Right atrium auricular region (tissue), 2 donors: ENCODE data around the gene TMEM117. TPM values are rescaled to one million over a fixed set of nuclear protein-coding genes. Genes with fewer than 3 reads are reported as not detected.

Experiments
- DNase-seq: peaks from one replicate; pipeline ENCODE4 v3.0.0-alpha.2; 2019; ENCODE audit warnings: low spot score
- H3K27ac ChIP-seq, 2 donors: fragments of 200-600 bp; sonication (generic); 1 replicate in 1 of 2; 2 replicates in 1 of 2; pipeline ENCODE4 v1.5.1; 2016 to 2019
- H3K27me3 ChIP-seq, 2 donors: fragments of 200-600 bp; sonication (generic); one replicate each; pipeline versions ENCODE4 v1.5.1 to v1.6.0; 2017 to 2019
- H3K36me3 ChIP-seq: fragments of 200-600 bp; sonication (generic); one replicate; pipeline ENCODE4 v1.5.1; 2016
- H3K4me1 ChIP-seq, 2 donors: fragments of 200-600 bp; sonication (generic); one replicate each; pipeline versions ENCODE4 v1.5.1 to v1.6.0; 2017 to 2019
- H3K4me3 ChIP-seq, 2 donors: fragments of 200-600 bp; sonication (generic); 1 replicate in 1 of 2; 2 replicates in 1 of 2; pipeline ENCODE4 v1.5.1; 2017 to 2019; ENCODE audit warnings: mild to moderate bottlenecking in 1 of 2, moderate library complexity in 1 of 2
- H3K9me3 ChIP-seq, 2 donors: fragments of 200-600 bp; sonication (generic); one replicate each; pipeline ENCODE4 v1.5.1; 2019
- total RNA-seq, 2 donors: library from RNA; depleted of rRNA; stranded (reverse); fragments of >200 nt; gene quantifications; one replicate each; pipeline ENCODE4 v1.1.0, GENCODE V29; 2016
- TF ChIP-seq, protein P1 (sequence below), 2 donors: fragments of 200-600 bp; sonication (generic); IDR thresholded peaks; one replicate each; pipeline ENCODE4 v1.5.1; 2019; ENCODE audit warnings: antibody characterized with exemption in 2 of 2

TMEM117 gene
- total RNA-seq, 2 donors from 2014 or later = 10.8 to 24.1 TPM

DNA sequence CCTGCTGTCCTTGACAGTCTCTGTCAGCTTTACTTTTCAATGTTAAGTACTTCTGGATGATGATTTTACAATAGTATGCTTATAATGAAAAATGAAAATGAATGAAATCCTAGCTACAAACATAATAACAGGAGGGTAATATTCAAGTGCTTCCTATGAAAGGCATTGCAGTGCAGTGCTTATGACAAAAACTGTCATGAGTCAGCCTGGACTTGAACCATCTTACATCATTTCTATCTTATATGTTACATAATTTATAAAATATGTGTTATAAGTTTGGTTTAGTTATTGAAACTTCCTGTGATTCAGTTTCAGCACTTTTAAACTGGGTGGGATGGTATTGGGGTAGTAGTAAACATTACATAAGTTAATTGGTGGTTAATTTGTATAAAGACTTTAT lies 451.7 kb downstream of the TMEM117 start:
- TF ChIP-seq, protein P1, sequence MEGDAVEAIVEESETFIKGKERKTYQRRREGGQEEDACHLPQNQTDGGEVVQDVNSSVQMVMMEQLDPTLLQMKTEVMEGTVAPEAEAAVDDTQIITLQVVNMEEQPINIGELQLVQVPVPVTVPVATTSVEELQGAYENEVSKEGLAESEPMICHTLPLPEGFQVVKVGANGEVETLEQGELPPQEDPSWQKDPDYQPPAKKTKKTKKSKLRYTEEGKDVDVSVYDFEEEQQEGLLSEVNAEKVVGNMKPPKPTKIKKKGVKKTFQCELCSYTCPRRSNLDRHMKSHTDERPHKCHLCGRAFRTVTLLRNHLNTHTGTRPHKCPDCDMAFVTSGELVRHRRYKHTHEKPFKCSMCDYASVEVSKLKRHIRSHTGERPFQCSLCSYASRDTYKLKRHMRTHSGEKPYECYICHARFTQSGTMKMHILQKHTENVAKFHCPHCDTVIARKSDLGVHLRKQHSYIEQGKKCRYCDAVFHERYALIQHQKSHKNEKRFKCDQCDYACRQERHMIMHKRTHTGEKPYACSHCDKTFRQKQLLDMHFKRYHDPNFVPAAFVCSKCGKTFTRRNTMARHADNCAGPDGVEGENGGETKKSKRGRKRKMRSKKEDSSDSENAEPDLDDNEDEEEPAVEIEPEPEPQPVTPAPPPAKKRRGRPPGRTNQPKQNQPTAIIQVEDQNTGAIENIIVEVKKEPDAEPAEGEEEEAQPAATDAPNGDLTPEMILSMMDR (IDR thresholded peaks at IDR 0.05) = no peak
- peaks cover 0 to 13% of the 10 kb centered on the region in 2 donors for H3K9me3 ChIP-seq
- H3K27me3 ChIP-seq = no peaks in the 10 kb centered on the region
- no peaks in the 10 kb centered on the region for H3K4me1 ChIP-seq
- no peak for DNase-seq
- no peaks in the 10 kb centered on the region for H3K36me3 ChIP-seq
- H3K27ac ChIP-seq = no peak overlapping the region
- H3K4me3 ChIP-seq = no peak overlapping the region

DNA sequence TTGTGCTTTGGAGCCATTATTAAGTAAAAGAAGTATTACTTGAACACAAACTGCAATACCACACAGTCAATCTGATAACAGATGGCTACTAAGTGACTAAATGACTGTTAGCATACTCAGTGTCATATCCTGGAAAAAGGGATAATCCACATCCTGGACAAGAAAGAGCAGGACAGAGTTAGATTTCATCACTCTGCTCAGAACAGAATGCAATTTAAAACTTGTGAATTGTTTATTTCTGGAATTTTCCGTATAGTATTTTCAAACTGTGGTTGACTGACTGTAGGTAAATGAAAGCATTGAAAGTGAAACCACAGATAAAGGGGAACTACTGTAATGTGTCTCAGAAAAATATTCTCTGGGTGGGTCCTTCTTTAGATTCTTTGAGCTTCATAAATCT lies 458.8 kb downstream of the TMEM117 start:
- no peaks in the 10 kb centered on the region for H3K4me1 ChIP-seq
- no peaks in the 10 kb centered on the region for H3K36me3 ChIP-seq
- no peak overlapping the region for H3K4me3 ChIP-seq
- DNase-seq = no peak
- TF ChIP-seq, protein P1 (IDR thresholded peaks at IDR 0.05) = no peak
- no peaks in the 10 kb centered on the region for H3K27me3 ChIP-seq
- peaks cover 4 to 35% of the 10 kb centered on the region in 2 donors for H3K9me3 ChIP-seq
- H3K27ac ChIP-seq = no peak overlapping the region

DNA sequence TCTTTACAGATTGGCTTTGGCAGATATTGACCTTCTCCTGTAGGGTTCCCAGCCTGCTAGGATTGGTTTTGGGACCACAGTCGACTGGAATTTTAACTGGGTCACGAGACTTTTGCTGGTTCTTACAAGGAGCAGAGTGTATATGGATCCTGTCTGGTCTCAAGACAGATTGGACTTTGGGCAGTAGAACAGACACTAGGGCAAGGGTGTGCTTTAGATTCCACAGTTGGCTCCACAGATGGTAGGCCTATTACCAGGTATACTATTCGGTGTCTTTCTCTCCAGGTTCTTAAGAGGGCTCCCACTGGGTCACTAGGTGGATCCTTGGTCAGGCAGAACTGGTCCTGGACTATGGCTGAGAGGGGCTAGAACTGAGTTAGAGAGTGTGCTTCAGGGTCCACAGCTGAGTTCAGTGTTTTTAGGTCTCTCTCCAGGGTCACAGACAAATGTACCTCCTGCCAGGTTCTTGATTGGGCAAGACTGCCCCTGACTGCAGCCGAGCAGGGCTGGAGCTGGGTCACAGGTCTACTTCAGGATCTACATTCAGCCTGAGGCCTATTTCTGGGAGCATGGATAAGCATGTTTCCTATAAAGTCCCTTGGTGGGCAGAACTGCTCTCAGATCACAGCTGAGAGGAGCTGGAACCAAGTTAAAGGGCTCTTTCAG lies 460.2 kb downstream of the TMEM117 start:
- Histone ChIP-seq H3K9me3 (peaks cover 4 to 22% of the 10 kb centered on the region in 2 donors), H3K4me3 (no peak overlapping the region), H3K36me3 (no peaks in the 10 kb centered on the region), H3K27me3 (no peaks in the 10 kb centered on the region), H3K27ac (no peak overlapping the region), H3K4me1 (no peaks in the 10 kb centered on the region)
- DNase-seq = no peak
- TF ChIP-seq, protein P1 (IDR thresholded peaks at IDR 0.05) = no peak

- Histone ChIP-seq H3K36me3 (no peaks in the 10 kb centered on the region), H3K27ac (no peak overlapping the region), H3K4me3 (no peak overlapping the region), H3K9me3 (peaks cover 4 to 22% of the 10 kb centered on the region in 2 donors), H3K4me1 (no peaks in the 10 kb centered on the region), H3K27me3 (no peaks in the 10 kb centered on the region)
- TF ChIP-seq, protein P1 (IDR thresholded peaks at IDR 0.05) = no peak
- no peak for DNase-seq
Observed at GRCh38 chr12:44296624-44297197, 460.8 kb downstream of the TMEM117 start.

DNA sequence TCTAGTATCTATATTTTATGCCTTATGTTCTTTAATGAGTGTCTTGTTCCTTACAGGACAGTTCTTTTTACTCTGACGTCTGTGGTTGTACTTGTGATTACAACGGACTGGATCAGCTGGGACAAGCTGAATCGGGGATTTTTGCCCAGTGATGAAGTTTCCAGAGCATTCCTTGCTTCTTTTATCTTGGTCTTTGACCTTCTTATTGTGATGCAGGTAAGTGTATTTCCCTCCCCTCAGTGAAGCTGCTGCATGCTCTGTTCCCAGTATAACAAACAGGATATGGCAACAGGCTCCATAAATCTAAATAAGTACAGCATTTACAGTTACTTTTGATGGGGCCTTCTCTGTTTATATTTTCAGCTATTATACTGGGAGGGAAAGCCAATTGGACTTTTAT lies 463.6 kb downstream of the TMEM117 start:
- no peak for DNase-seq
- Histone ChIP-seq H3K36me3 (peaks cover 7% of the 10 kb centered on the region), H3K4me3 (no peak overlapping the region), H3K4me1 (no peaks in the 10 kb centered on the region), H3K27ac (no peak overlapping the region), H3K9me3 (peaks cover 4 to 20% of the 10 kb centered on the region in 2 donors), H3K27me3 (no peaks in the 10 kb centered on the region)
- TF ChIP-seq, protein P1 (IDR thresholded peaks at IDR 0.05) = no peak
